Activated naive CD8-positive, alpha-beta T cell treated with anti-CD3 and anti-CD28 coated beads, Interleukin-2, amount 50 U/mL, for 24 hours (primary cell): ENCODE measurements around the gene F2RL1.

Experiments
- ATAC-seq: fragments of 150-1000 bp; cut with Tn5 transposase; one replicate; pipeline ENCODE4 v1.10.0; 2021
- DNase-seq: peaks from one replicate; pipeline ENCODE4 v3.0.0; 2021
- H3K27ac Mint-ChIP-seq: one replicate; pipeline ENCODE4 v1.8.0; 2021; ENCODE audit warnings: mild to moderate bottlenecking, mixed read lengths
- H3K27me3 Mint-ChIP-seq: one replicate; pipeline ENCODE4 v1.8.0; 2021; ENCODE audit warnings: mixed read lengths
- H3K36me3 Mint-ChIP-seq: one replicate; pipeline ENCODE4 v1.8.0; 2021; ENCODE audit warnings: low read depth, mixed read lengths
- H3K4me1 Mint-ChIP-seq: one replicate; pipeline ENCODE4 v1.8.0; 2021; ENCODE audit warnings: mixed read lengths
- H3K4me3 Mint-ChIP-seq: one replicate; pipeline ENCODE4 v1.8.0; 2021; ENCODE audit warnings: mild to moderate bottlenecking, moderate library complexity, mixed read lengths
- H3K9me3 Mint-ChIP-seq: one replicate; pipeline ENCODE4 v1.8.0; 2021; ENCODE audit warnings: mixed read lengths

The F2RL1 gene

GRCh38 chr5:76870046-76870445 lies 51.2 kb downstream of the F2RL1 start:
- Mint-ChIP-seq H3K36me3 (no peaks in the 10 kb centered on the region), H3K27me3 (no peaks in the 10 kb centered on the region)

GRCh38 chr5:76874088-76874581 lies 55.3 kb downstream of the F2RL1 start:
- Mint-ChIP-seq H3K4me1 (no peaks in the 10 kb centered on the region), H3K27me3 (no peaks in the 10 kb centered on the region), H3K9me3 (no peaks in the 10 kb centered on the region), H3K36me3 (no peaks in the 10 kb centered on the region), H3K27ac (no peak overlapping the region), H3K4me3 (no peak overlapping the region)
- DNase-seq, result no peak
- ATAC-seq, result no peak

More at GRCh38 chr5:76870046-76870445, 51.2 kb downstream of the F2RL1 start:
- DNase-seq (no peak), ATAC-seq (no peak)
- Mint-ChIP-seq H3K4me1 (no peaks in the 10 kb centered on the region), H3K9me3 (no peaks in the 10 kb centered on the region), H3K4me3 (no peak overlapping the region), H3K27ac (no peak overlapping the region)
